GM21360 (cell line): ENCODE results near the gene PHIP.

Source experiments
- ATAC-seq: cut with Tn5 transposase; IDR thresholded peaks from one replicate; pipeline ENCODE4 v1.9.1; 2021; ENCODE audit warnings: mild to moderate bottlenecking, moderate library complexity; ENCODE audit not compliant: unreplicated experiment

The PHIP gene

DNA sequence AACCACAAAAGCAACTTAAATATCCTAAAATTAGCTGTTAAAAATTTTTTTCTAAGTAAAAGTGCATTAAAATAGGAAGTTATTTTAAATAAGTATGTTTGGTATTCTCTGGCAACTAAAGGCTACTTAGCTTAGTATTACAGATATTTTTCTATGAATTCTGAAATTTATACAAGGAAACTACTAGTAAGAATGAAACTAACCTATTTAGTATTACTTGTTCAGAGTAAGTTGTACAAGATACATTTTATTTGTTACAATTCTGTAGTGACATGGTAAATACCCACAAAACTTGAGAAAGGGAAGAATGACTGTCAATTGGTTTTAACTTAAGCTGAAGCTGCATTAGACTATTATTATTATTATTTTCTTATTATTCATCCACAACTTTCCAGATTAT is 6.5 kb downstream of the PHIP start:
- no peak for ATAC-seq

DNA sequence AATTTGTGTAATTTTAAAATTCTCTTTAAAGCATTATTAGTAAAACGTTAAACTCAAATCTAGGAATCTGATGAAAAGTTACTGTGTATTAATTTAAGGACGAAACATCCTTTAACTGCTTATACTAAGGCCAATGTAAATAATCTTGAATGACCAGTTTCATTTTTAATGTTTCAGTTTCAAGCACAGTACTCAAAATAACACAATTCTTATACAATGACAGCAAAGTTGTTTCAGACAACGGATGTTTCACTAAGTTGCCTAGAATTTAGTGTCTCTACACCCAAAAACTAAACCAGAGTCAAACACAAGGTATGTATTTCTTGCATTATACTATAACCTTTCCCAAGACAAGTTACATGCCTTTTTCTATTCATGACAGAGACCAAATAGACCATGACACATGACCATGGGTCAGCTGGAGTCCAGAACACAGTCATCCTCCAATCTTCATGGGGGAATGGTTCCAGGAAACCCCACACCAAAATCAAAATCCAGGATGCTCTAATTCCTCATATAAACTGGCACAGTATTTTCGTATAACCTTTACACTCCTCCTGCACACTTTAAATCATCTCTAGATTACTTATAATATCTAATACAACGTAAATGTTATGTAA is 7.7 kb downstream of the PHIP start:
- peak; percentile 73 for ATAC-seq

GRCh38 chr6:79066828-79067227 is 11.2 kb downstream of the PHIP start:
- no peak for ATAC-seq

DNA sequence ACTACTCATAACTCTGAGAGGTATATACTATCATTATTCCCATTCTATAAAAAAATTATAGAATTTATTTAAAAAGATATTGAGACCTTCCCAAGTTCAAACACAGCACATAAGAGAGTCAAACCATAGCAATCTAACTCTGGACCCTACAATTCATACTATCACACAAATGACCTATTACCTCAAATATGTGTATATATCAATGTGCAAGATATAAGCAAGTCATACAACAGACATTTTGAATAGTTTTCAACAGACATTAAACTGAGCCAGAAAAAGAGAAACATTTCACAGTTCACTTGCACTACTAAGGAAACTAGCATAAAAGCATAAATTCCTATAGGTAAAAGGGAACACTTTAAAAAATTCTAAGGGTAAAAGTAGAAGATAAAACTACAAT is 11.7 kb downstream of the PHIP start:
- no peak for ATAC-seq

- no peak for ATAC-seq
These were observed 12.8 kb downstream of the PHIP start for GRCh38 chr6:79065232-79065631.

- ATAC-seq = peak; percentile 60
These were observed 13.4 kb downstream of the PHIP start for GRCh38 chr6:79064635-79065034.

- no peak for ATAC-seq
These were observed 15.3 kb downstream of the PHIP start for GRCh38 chr6:79062708-79063107.

DNA sequence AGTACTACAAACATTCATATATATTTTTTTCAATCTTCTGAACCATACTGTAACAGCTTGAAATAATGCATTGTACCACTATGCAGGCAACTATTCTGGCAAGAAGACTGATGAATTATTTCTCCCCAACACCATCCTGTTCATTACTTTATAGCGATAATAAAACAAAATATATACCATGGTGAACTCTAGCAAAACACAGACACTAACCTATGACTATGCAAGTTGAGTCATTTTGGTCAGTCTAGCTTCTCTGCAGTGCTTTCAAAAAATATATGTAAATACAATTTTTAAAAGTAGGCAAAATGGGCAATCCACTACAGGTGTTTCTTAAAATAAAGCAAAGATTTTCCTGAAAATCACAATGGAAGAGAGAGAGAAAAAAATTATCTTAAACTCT is 20.3 kb downstream of the PHIP start:
- ATAC-seq = no peak

GRCh38 chr6:79056226-79056625 is 21.8 kb downstream of the PHIP start:
- no peak for ATAC-seq

DNA sequence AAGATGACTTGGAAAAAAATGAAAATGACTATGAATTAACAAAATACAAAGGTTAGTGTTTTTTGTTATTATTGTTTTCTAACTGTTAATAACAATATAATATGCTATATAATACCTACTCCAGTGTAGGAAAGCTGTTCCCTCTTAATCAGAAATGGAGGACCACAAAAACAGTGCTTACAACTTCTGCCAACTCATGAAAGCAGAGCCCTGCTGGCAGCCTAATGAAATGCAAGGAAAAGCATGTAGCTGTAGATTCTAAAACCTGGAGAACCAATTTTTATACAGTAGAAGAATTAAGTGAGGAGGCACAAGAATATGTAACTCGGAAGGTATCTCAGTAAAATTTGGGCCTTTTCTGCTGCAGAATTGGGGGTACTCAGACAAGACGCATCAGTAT is 29.4 kb downstream of the PHIP start:
- ATAC-seq = no peak

GRCh38 chr6:79047072-79047471 is 31.0 kb downstream of the PHIP start:
- ATAC-seq = no peak

- ATAC-seq = no peak
These were observed 32.1 kb downstream of the PHIP start for GRCh38 chr6:79045966-79046365.

DNA sequence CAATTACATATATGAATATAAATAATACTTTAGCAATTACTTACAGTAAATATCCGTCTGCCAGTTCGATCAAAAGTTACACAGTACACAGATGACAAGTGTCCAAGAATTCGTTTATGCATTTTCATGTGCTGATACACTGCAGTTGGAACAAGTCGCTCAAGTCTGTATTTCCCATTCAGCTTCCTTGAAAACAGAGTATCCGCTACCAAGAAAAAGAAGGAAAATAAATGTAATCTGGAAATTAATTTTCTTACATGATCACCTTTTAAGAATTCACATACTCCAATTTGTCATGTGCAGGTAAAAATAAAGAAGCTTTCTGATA is 35.3 kb downstream of the PHIP start:
- ATAC-seq = no peak

- ATAC-seq = peak; percentile 84
These were observed 35.8 kb downstream of the PHIP start for GRCh38 chr6:79042088-79042798.

DNA sequence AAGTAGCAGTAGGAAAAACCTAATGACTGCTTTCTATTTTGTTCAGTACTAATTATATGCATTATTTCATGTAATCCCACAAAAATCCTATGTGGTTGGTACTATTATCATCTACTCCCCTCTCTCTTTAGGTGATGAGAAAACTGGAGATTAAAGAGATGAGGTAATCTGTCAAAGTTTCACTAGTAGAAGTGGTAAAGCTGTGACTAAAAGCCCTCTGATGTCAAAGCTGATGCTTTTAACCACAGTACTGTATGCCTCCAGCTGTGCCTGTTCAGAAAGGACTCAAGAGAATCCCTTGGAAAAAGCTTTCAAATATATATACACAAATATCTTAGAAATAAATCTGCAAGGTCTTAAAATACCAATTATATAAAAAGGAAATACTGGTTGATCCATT is 38.0 kb downstream of the PHIP start:
- peak; percentile 70 for ATAC-seq

DNA sequence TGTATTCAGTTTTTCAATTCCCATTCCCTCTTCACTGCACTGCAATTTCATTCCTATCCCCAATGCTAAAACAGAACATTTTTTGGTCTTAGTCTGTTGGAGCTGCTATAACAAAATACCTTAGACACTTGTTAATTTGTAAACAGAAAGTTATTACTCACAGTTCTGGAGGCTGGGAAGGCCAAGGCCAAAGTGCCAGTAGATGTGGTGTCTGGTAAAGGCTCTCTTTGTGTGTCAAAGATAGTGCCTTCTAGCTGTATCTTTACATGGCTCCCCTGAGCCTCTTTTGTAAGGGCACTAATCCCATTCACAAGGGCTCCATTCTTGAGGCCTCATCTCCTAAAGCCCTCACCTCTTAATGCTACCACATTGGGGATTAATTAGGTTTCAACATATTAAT is 40.0 kb downstream of the PHIP start:
- ATAC-seq = no peak

- no peak for ATAC-seq
These were observed 43.2 kb downstream of the PHIP start for GRCh38 chr6:79034865-79035264.

DNA sequence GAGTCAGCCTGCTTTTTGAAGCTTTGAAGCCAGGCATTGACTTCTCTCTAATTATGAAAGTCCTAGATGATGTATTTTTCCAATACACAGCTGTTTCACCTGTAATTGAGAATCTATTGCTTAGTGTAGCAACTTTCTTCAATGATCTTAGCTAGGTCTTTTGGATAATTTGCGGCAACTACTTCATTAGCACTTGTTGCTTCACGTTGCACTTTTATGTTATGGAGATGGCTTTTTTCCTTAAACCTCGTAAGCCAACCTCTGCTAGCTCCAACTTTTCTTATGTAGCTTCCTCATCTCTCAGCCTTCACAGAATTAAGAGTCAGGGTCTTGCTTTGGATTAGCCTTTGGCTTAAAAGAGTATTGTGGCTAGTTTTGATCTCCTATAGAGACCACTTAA is 44.8 kb downstream of the PHIP start:
- ATAC-seq = no peak

GRCh38 chr6:79031821-79032590 is 46.0 kb downstream of the PHIP start:
- no peak for ATAC-seq

- no peak for ATAC-seq
These were observed 47.5 kb downstream of the PHIP start for GRCh38 chr6:79030511-79030910.

DNA sequence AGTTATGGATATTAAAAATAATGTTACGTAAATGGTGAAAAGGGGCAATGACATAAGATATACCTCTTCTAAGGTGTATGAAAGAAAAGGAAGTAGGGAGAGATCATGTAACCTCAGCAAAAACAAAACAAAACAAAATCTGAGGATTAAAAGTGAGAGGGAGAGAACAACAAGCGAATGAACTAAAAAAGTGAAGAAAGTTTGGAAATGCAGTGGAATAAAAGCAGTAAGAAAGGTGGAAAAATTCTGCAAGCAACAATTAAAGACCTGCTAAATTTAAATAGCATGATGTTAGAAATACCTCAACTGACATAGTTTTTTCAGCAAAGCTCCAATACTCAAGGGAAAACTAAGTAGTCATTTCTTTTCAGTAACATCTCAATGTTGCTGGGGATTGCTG is 48.0 kb downstream of the PHIP start:
- no peak for ATAC-seq

DNA sequence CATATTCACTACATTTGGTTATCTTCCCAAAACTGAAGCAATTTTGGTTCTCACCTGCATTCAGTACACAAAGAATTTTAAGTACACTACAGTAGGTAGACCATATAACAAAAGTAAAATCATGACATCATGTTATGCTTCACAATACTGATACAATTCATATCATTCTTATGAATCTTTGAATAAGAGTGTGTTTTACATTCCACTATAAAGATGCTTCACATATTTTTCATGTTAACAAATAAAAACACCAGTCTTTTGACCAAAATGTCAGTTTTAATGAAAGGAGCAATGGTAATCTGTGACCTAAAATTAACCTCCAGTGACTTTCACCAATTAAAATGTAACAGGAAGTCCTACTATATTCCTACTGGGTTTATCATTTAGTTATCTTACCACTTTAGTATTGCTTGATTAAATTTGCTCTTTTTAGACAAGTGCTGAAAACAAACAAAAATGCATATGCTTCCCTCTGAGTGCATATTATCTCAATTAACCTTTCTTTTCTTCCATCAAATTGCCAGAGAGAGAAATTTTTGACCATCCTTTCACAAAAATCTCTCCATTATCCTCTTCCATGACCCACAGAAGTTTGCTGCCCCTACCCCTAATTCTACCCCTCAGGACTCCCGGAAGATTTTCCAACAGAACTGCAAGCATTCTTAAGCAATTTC is 49.3 kb downstream of the PHIP start:
- ATAC-seq = no peak
